ENCODE data around the gene GMPR2.
"Not testable (repeated sequence)": the region's sequence is repeated elsewhere in the genome, so short reads cannot be mapped to it uniquely, and the experiment has no call there.

GMPR2 gene

DNA sequence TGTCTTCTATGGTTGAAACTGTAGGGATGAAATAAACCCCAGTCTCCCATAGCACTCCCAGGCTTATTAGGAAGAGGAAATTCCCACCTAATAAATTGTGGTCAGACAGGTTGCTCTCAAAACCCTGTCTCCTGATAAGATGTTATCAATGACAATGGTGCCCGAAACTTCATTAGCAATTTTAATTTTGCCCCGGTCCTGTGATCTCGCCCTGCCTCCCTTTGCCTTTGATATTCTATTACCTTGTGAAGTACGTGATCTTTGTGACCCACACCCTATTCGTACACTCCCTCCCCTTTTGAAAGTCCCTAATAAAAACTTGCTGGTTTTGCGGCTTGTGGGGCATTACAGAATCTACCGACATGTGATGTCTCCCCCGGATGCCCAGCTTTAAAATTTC, 30.2 kb upstream of the GMPR2 start:
- DNase-seq (ENCODE audit: low spot score): not testable (repeated sequence)

DNA sequence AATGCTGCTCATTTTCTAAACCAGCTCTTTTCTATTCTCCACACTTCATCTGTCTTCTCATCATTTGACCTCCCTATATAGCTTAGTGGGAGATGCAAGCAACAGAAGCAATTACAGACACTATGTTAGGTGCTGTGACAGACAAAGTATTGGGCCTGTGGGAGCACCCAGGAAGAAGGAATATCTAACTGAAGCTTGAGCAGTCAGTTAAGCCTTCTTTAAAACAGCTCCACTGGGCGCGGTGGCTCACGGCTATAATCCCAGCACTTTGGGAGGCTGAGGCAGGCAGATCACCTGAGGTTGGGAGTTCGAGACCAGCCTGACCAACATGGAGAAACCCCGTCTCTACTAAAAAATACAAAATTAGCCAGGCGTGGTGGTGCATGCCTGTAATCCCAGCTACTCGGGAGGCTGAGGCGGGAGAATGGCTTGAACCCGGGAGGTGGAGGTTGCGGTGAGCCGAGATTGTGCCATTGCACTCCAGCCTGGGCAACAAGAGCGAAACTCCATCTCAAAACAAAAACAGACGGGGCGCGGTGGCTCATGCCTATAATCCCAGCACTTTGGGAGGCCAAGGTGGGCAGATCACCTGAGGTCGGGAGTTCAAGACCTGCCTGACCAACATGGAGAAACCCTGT, 29.4 kb upstream of the GMPR2 start:
- not testable (repeated sequence) for DNase-seq (ENCODE audit: low spot score)

DNA sequence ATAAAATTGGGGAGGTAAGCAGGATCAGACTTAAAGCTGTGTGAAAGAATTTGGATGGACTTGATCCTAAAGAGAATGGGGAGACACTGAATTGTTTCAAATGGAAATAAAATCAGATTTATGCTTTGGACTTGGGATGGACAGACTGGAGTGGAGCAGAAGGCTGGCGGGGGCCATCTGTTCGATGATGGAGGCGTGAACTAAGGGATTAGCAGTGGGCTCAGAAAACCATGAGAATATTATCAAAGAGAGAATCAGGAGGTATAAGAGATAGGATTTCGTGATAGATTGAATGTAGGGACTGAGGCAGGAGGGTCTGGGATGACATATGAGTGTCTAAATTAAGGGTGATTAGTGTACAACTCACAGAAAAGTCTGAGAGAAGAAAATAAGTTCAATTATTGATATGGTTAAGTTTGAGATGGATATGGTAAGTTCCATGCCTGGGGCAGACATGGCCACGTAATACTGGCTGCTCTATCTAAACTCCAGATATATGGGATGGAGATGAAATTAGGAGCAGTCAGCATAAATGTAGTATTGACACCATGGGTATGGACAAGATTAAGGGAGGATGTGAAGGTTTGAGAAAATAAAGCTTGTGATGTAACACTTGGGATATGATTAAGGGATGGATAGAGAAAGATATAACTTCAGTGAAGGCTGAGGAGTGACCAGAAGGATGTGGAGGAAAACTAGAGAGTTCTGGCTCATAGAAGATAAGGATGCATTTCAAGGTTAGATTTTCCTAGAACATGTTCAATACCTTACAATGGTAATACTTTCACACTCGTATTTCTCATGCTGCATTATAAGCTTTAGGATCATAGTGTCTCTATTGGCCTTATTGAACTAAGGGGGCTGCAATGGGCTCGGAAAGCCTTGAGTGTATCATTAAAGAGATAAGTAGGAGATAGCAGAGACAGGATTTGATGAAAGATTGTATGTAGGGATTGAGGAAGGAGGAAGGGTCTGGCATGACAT, 28.3 kb upstream of the GMPR2 start:
- DNase-seq (ENCODE audit: low spot score): no peak

GRCh38 chr14:24206260-24207103, 26.2 kb upstream of the GMPR2 start:
- no peak for DNase-seq (ENCODE audit: low spot score)

DNA sequence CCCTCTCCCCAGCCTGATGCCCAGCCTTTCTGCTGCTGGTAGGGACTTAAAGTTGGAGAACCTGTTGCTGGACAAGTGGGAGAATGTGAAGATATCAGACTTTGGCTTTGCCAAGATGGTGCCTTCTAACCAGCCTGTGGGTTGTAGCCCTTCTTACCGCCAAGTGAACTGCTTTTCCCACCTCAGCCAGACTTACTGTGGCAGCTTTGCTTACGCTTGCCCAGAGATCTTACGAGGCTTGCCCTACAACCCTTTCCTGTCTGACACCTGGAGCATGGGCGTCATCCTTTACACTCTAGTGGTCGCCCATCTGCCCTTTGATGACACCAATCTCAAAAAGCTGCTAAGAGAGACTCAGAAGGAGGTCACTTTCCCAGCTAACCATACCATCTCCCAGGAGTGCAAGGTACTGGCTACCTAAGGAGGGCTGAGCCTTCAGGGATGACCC, 25.6 kb upstream of the GMPR2 start:
- DNase-seq (ENCODE audit: low spot score): no peak

DNA sequence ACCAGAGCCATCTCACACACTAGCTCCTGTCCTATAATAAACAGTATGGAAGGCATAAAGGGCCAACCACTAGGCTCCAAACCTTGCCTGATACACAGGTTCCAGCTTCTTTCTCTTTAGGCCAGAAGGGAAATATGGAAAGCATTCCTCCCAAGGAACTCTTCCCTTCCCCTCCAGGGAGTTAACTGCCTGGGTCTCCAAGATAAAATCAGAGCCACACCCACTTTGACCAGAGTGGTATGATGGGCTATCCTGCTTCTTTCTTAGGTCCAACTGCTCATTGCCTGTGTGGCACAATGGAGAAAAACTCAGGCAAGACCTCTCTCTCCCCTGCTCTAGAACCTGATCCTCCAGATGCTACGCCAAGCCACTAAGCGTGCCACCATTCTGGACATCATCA, 25.1 kb upstream of the GMPR2 start:
- DNase-seq (ENCODE audit: low spot score): no peak

GRCh38 chr14:24211311-24211710, 21.4 kb upstream of the GMPR2 start:
- no peak for DNase-seq (ENCODE audit: low spot score)

- peak; percentile 95 for DNase-seq (ENCODE audit: low spot score)
Measured at GRCh38 chr14:24212924-24213865, 19.5 kb upstream of the GMPR2 start, which contains the start of gene CHMP4A. TSS of gene CHMP4A (minus strand) at chr14:24213488. CDS start at chr14:24213439, 49 bp downstream.

GRCh38 chr14:24213866-24214662, 18.7 kb upstream of the GMPR2 start:
- DNase-seq (ENCODE audit: low spot score): no peak

GRCh38 chr14:24215495-24216344, 17.0 kb upstream of the GMPR2 start, which contains the start of gene MDP1:
TSS of gene MDP1 (minus strand) at chr14:24216066. CDS start at chr14:24215955, 111 bp downstream.
- DNase-seq (ENCODE audit: low spot score): peak; percentile 85

DNA sequence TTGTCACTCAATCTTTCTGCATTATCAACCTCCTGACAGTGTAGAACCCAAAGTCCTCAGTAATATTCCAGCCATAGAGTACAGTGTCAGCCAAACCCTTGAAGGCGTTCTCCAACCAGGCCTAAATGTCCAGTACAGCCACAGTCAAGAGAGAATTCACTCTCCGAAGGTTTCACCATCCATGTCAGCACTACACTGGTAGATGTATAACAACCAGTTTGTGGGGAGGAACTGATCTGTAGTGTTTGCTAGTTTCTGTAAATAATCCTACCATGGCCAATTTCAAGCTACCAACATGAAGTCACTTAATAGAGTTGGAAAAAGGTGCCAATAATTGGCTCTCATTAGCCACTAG, 16.4 kb upstream of the GMPR2 start:
- no peak for DNase-seq (ENCODE audit: low spot score)

GRCh38 chr14:24216876-24217275, 15.9 kb upstream of the GMPR2 start:
- not testable (repeated sequence) for DNase-seq (ENCODE audit: low spot score)

- DNase-seq (ENCODE audit: low spot score): no peak
Measured at GRCh38 chr14:24219080-24219479, 13.6 kb upstream of the GMPR2 start.

- DNase-seq (ENCODE audit: low spot score): no peak
Measured at GRCh38 chr14:24219521-24219920, 13.2 kb upstream of the GMPR2 start.

GRCh38 chr14:24222987-24223386, 9.7 kb upstream of the GMPR2 start:
- not testable (repeated sequence) for DNase-seq (ENCODE audit: low spot score)

GRCh38 chr14:24224618-24225071, 8.1 kb upstream of the GMPR2 start:
- DNase-seq (ENCODE audit: low spot score): no peak

DNA sequence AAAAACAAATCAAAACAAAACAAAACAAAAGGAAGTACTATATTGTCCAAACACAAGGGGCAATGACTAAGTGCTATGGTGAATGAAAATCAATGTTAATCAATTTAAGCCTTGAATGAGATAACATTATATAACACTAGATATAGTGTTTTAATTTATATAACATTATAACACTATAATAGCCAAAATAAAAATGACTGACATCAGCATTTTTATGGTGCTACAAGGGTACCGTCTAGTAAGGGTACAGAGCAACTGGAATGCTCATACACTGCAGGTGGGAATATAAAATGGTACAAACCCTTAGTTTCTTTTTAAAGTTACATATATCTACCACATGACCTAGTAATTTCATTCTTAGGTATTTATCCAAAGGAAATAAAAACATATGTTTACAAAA, 6.3 kb upstream of the GMPR2 start:
- no peak for DNase-seq (ENCODE audit: low spot score)

GRCh38 chr14:24228902-24229301, 3.8 kb upstream of the GMPR2 start:
- DNase-seq (ENCODE audit: low spot score): no peak
